PC-9 (cell line): ENCODE measurements around the gene FAM120A. TPM values are rescaled to one million over a fixed set of nuclear protein-coding genes. Genes with fewer than 3 reads are reported as not detected.

Source experiments
- BruUV-seq: library from RNA; stranded (reverse); fragments of 400-500 nt; replicated peaks from 2 replicates; lab custom pipeline; 2021; lab: Mats Ljungman, UMichigan
- CTCF ChIA-PET: fragments of 300-600 bp; sonication (Branson Sonifier 250); formaldehyde crosslinking; loops from one replicate; lab custom pipeline; 2022; ENCODE audit warnings: antibody characterized with exemption; lab: Charles Lee
- POLR2A ChIA-PET: fragments of 300-600 bp; sonication (Branson Sonifier 250); formaldehyde crosslinking; loops from one replicate; lab custom pipeline; 2022; ENCODE audit warnings: antibody characterized with exemption; ENCODE audit not compliant: unreplicated experiment; lab: Charles Lee
- DNase-seq, 2 experiments: peaks; one replicate each; pipeline versions ENCODE4 v3.0.0 to v3.0.0-alpha.2; 2015 to 2022; ENCODE audit warnings: mixed read lengths in 1 of 2
- H2AFZ ChIP-seq: fragments of 200-600 bp; sonication (generic); 2 replicates; pipeline ENCODE4 v1.8.1; 2017; ENCODE audit warnings: antibody characterized with exemption
- H3F3A ChIP-seq: fragments of 200-600 bp; sonication (generic); 2 replicates; pipeline ENCODE4 v1.8.1; 2017; ENCODE audit warnings: antibody characterized with exemption, mild to moderate bottlenecking, low read depth; ENCODE audit not compliant: insufficient read depth
- H3K27ac ChIP-seq: fragments of 200-600 bp; sonication (generic); 2 replicates; pipeline ENCODE4 v1.6.1; 2016; ENCODE audit warnings: mixed run types
- H3K27me3 ChIP-seq: fragments of 200-600 bp; sonication (generic); 2 replicates; pipeline ENCODE4 v1.6.1; 2016; ENCODE audit warnings: low read depth, mixed run types; ENCODE audit not compliant: insufficient read depth
- H3K36me3 ChIP-seq: fragments of 200-600 bp; sonication (generic); 2 replicates; pipeline ENCODE4 v1.6.1; 2016; ENCODE audit warnings: low read depth, mixed run types
- H3K4me1 ChIP-seq: fragments of 200-600 bp; sonication (generic); replicated peaks from 2 replicates; pipeline ENCODE4 v1.6.1; 2016; ENCODE audit warnings: mixed run types; ENCODE audit not compliant: insufficient read depth
- H3K4me2 ChIP-seq: fragments of 200-600 bp; sonication (generic); 2 replicates; pipeline ENCODE4 v1.6.1; 2017; ENCODE audit warnings: mixed run types
- H3K4me3 ChIP-seq: fragments of 200-600 bp; sonication (generic); 2 replicates; pipeline ENCODE4 v1.6.1; 2016; ENCODE audit warnings: mixed run types
- H3K79me2 ChIP-seq: fragments of 200-600 bp; sonication (generic); 2 replicates; pipeline ENCODE4 v1.6.1; 2017; ENCODE audit warnings: low read depth, mixed run types
- H3K9me2 ChIP-seq: fragments of 200-600 bp; sonication (generic); 2 replicates; pipeline ENCODE4 v1.8.1; 2017; ENCODE audit warnings: mild to moderate bottlenecking; ENCODE audit not compliant: insufficient read depth
- H3K9me3 ChIP-seq: fragments of 200-600 bp; sonication (generic); 2 replicates; pipeline ENCODE4 v1.8.1; 2016; ENCODE audit warnings: low read depth; ENCODE audit not compliant: insufficient read depth
- H4K20me1 ChIP-seq: fragments of 200-600 bp; sonication (generic); 2 replicates; pipeline ENCODE4 v1.8.1; 2017; ENCODE audit not compliant: insufficient read depth
- CTCF ChIP-seq: fragments of 200-600 bp; sonication (generic); conservative IDR thresholded peaks from 2 replicates; pipeline ENCODE4 v1.6.1; 2017; ENCODE audit warnings: mixed run types, antibody characterized with exemption, mild to moderate bottlenecking, moderate library complexity
- EZH2 ChIP-seq: fragments of 200-600 bp; sonication (generic); IDR thresholded peaks from 2 replicates; pipeline ENCODE4 v1.8.0; 2017; ENCODE audit warnings: antibody characterized with exemption, low read depth
- intact Hi-C: fragments of 100-400 bp; cut with micrococcal nuclease; formaldehyde crosslinking; loops from one replicate; pipeline ENCODE4 v1.10.0; 2022; ENCODE audit not compliant: unreplicated experiment
- total RNA-seq: library from RNA; stranded (reverse); gene quantifications from 2 replicates; pipeline ENCODE4 v1.2.3, GENCODE V29; 2021

FAM120A gene
- total RNA-seq, 1 experiment from 2014 or later: 171 TPM

DNA sequence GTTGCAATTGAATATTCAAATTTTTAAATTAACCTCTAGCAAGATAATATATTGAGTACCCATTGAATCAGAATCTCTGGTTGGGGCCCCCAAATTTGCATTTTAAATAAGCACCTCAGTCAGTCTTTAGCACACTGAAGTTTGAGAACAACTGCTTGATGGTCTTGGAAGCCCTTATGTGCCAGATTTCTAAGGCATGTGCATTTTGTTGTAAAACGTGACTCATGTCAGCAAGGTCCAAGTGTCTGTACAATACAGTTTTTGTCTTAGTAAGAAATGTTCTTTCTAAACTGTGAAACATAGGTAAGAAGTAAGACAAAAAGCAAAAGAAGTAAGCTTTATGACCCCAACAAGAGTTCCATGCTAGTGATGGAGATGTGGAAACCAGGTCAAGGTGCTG is 65.8 kb downstream of the FAM120A start:
- H3K4me2 ChIP-seq: no peak overlapping the region
- peaks cover 7% of the 10 kb centered on the region; the same call in 1 of the 2 replicates for H3K36me3 ChIP-seq
- ChIA-PET POLR2A (no interaction called here), CTCF (no interaction called here)
- H3K4me1 ChIP-seq: no peaks in the 10 kb centered on the region
- no peaks in the 10 kb centered on the region for H3K27me3 ChIP-seq
- H3F3A ChIP-seq: 0 out of 2 replicates have a peak, but pooled peaks cover 4% of the 10 kb centered on the region
- H4K20me1 ChIP-seq: peaks cover 6% of the 10 kb centered on the region
- BruUV-seq: no TSS peak
- no peak overlapping the region for H3K4me3 ChIP-seq
- H2AFZ ChIP-seq: no peak overlapping the region
- H3K27ac ChIP-seq: no peak overlapping the region
- H3K9me3 ChIP-seq: no peaks in the 10 kb centered on the region
- H3K9me2 ChIP-seq: no peaks in the 10 kb centered on the region
- TF ChIP-seq CTCF (no peak), EZH2 (no peak)
- DNase-seq: no peak
- intact Hi-C loops: no loop called here
- H3K79me2 ChIP-seq: peaks cover 26% of the 10 kb centered on the region

GRCh38 chr9:93520523-93520922 is 69.0 kb downstream of the FAM120A start:
- no peaks in the 10 kb centered on the region for H3K27me3 ChIP-seq
- H2AFZ ChIP-seq: no peak overlapping the region
- H3K79me2 ChIP-seq: peaks cover 24% of the 10 kb centered on the region; the same call in 1 of the 2 replicates
- H3F3A ChIP-seq: 0 out of 2 replicates have a peak, but pooled peaks cover 4% of the 10 kb centered on the region
- BruUV-seq: no TSS peak
- H3K9me3 ChIP-seq: no peaks in the 10 kb centered on the region
- no peaks in the 10 kb centered on the region for H3K4me1 ChIP-seq
- ChIA-PET CTCF (no interaction called here), POLR2A (no interaction called here)
- H3K4me2 ChIP-seq: no peak overlapping the region
- no peaks in the 10 kb centered on the region for H3K9me2 ChIP-seq
- TF ChIP-seq CTCF (no peak), EZH2 (no peak)
- peaks cover 23% of the 10 kb centered on the region for H3K36me3 ChIP-seq
- intact Hi-C loops: no loop called here
- peaks cover 22% of the 10 kb centered on the region for H4K20me1 ChIP-seq
- no peak overlapping the region for H3K27ac ChIP-seq
- H3K4me3 ChIP-seq: no peak overlapping the region
- no peak for DNase-seq

DNA sequence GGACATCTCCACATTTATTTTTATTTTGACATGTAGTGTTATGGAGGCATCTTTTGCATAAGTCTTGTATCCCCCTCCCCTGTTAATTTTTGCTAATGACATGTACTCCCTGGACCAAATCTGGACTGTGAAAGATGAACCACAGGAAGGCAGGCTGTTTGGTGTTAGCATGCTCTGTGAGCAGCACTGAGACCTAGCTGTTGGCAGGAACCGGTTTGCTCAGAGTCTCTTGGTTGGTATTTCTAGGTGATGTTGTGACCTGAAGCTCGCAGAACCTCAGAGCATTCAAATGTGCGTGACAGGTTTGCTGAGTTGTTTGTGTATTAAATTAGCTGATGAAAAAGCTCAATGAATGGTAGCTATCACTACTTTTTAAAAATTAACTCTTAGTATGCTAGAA is 71.3 kb downstream of the FAM120A start:
- peaks cover 24% of the 10 kb centered on the region; the same call in 1 of the 2 replicates for H3K79me2 ChIP-seq
- ChIA-PET POLR2A (no interaction called here), CTCF (no interaction called here)
- 0 out of 2 replicates have a peak, but pooled peaks cover 4% of the 10 kb centered on the region for H3F3A ChIP-seq
- no peak overlapping the region for H3K27ac ChIP-seq
- H3K4me2 ChIP-seq: no peak overlapping the region
- TF ChIP-seq CTCF (no peak), EZH2 (no peak)
- BruUV-seq: no TSS peak
- H3K9me2 ChIP-seq: no peaks in the 10 kb centered on the region
- intact Hi-C loops: no loop called here
- H3K4me1 ChIP-seq: no peaks in the 10 kb centered on the region
- H3K9me3 ChIP-seq: no peaks in the 10 kb centered on the region
- no peak overlapping the region for H3K4me3 ChIP-seq
- H4K20me1 ChIP-seq: peaks cover 22% of the 10 kb centered on the region
- no peak for DNase-seq
- peaks cover 23% of the 10 kb centered on the region for H3K36me3 ChIP-seq
- H3K27me3 ChIP-seq: no peaks in the 10 kb centered on the region
- H2AFZ ChIP-seq: no peak overlapping the region
